Astrocyte (in vitro differentiated cells and primary cell): ENCODE results near the gene ANP32A. TPM values are rescaled to one million over a fixed set of nuclear protein-coding genes. Genes with fewer than 3 reads are reported as not detected.

Experiments
- DNase-seq: peaks from one replicate; pipeline ENCODE4 v3.0.0-alpha.2; 2010; ENCODE audit warnings: low read depth
- FAIRE-seq: peaks from 2 replicates; lab custom pipeline; 2011; peaks lifted over from hg19 to GRCh38; lab: Jason Lieb, UNC
- H2AFZ ChIP-seq: 2 replicates; pipeline ENCODE4 v1.6.0; 2012; ENCODE audit warnings: low read depth, low read length, inconsistent platforms
- H3K27ac ChIP-seq: 2 replicates; pipeline ENCODE4 v1.5.1; 2011; ENCODE audit warnings: low read depth, low read length, inconsistent platforms
- H3K27me3 ChIP-seq: 2 replicates; pipeline ENCODE4 v1.6.0; 2011; ENCODE audit warnings: low read length, inconsistent platforms; ENCODE audit not compliant: insufficient read depth
- H3K36me3 ChIP-seq: 2 replicates; pipeline ENCODE4 v1.5.1; 2011; ENCODE audit warnings: low read length, inconsistent platforms; ENCODE audit not compliant: insufficient read depth
- H3K4me1 ChIP-seq: 2 replicates; pipeline ENCODE4 v1.5.1; 2011; ENCODE audit warnings: low read length, inconsistent platforms; ENCODE audit not compliant: insufficient read depth
- H3K4me2 ChIP-seq: 2 replicates; pipeline ENCODE4 v1.6.0; 2012; ENCODE audit warnings: low read length, inconsistent platforms
- H3K4me3 ChIP-seq: 2 replicates; pipeline ENCODE4 v1.5.1; 2011; ENCODE audit warnings: low read depth, mild to moderate bottlenecking, low read length, inconsistent platforms; ENCODE audit not compliant: insufficient read depth
- H3K79me2 ChIP-seq: 2 replicates; pipeline ENCODE4 v1.6.0; 2012; ENCODE audit warnings: mild to moderate bottlenecking, low read length, inconsistent platforms; ENCODE audit not compliant: insufficient read depth
- H3K9ac ChIP-seq: 2 replicates; pipeline ENCODE4 v1.6.0; 2012; ENCODE audit warnings: mild to moderate bottlenecking, low read length, inconsistent platforms
- H3K9me3 ChIP-seq: 2 replicates; pipeline ENCODE4 v1.5.1; 2012; ENCODE audit warnings: low read depth, mild to moderate bottlenecking, low read length, inconsistent platforms; ENCODE audit not compliant: insufficient read depth
- H4K20me1 ChIP-seq: 2 replicates; pipeline ENCODE4 v1.6.0; 2012; ENCODE audit warnings: low read length, inconsistent platforms; ENCODE audit not compliant: insufficient read depth
- H3K27ac Mint-ChIP-seq: one replicate; pipeline ENCODE4 v1.8.0; 2021; ENCODE audit warnings: mild to moderate bottlenecking, mixed read lengths; ENCODE audit not compliant: unreplicated experiment
- H3K27me3 Mint-ChIP-seq: one replicate; pipeline ENCODE4 v1.8.0; 2021; ENCODE audit warnings: low read depth, mixed read lengths; ENCODE audit not compliant: unreplicated experiment
- H3K36me3 Mint-ChIP-seq: one replicate; pipeline ENCODE4 v1.8.0; 2021; ENCODE audit warnings: low read depth, mixed read lengths; ENCODE audit not compliant: unreplicated experiment
- H3K4me1 Mint-ChIP-seq: one replicate; pipeline ENCODE4 v1.8.0; 2021; ENCODE audit warnings: low read depth, mixed read lengths; ENCODE audit not compliant: unreplicated experiment
- H3K4me3 Mint-ChIP-seq: one replicate; pipeline ENCODE4 v1.8.0; 2021; ENCODE audit warnings: mild to moderate bottlenecking, moderate library complexity, mixed read lengths; ENCODE audit not compliant: unreplicated experiment
- H3K9me3 Mint-ChIP-seq: one replicate; pipeline ENCODE4 v1.8.0; 2021; ENCODE audit warnings: mild to moderate bottlenecking, mixed read lengths; ENCODE audit not compliant: unreplicated experiment
- EZH2 ChIP-seq: IDR thresholded peaks from 2 replicates; pipeline ENCODE4 v1.6.1; 2012; ENCODE audit warnings: mild to moderate bottlenecking, low read length, inconsistent platforms; ENCODE audit not compliant: insufficient read depth
- total RNA-seq: library from RNA; stranded (reverse); gene quantifications from 2 replicates; pipeline ENCODE4 v1.2.1, GENCODE V29; 2021
- TF ChIP-seq, protein P1 (sequence below): IDR thresholded peaks from 2 replicates; pipeline ENCODE4 v1.5.1; 2011; ENCODE audit warnings: low read depth, mild to moderate bottlenecking, inconsistent platforms, low read length, moderate library complexity; ENCODE audit not compliant: insufficient read depth

ANP32A gene
- total RNA-seq, 1 donor from 2014 or later, result 138 TPM

DNA sequence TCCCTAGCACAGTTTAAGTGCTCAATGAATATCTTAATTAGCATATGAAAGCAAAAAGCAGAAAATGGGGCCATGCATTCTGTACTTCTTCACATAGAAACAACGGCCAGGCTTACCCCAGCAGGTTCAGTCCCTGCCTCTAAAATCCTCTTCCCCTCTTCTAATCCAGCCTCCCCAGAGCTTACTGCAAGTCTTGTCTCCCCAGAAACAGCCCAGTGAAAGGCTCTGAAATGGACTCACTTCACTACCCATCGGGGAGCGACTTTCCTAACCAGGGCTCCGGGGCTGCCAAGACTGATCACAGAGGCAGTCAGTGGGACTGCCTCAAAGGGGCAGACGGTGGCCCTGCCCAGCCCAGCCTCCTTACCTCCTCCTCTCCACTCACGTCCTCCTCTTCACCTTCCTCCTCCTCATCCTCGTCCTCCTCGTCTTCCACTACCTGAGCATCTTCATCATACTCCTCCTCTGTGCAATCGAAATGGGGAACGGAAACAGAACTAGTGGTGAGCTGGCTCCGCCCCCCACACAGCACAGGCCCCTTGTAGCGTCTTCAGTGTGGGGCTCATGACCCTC, 38.0 kb downstream of the ANP32A start:
- Histone ChIP-seq H3K27me3 (no peaks in the 10 kb centered on the region), H3K79me2 (peaks cover 12% of the 10 kb centered on the region), H3K36me3 (peaks cover 41% of the 10 kb centered on the region), H4K20me1 (peaks cover 62% of the 10 kb centered on the region), H3K9ac (no peak overlapping the region), H3K4me2 (no peak overlapping the region), H3K4me1 (no peaks in the 10 kb centered on the region), H3K4me3 (no peak overlapping the region), H3K27ac (no peak overlapping the region), H2AFZ (no peak overlapping the region), H3K9me3 (no peaks in the 10 kb centered on the region)
- Mint-ChIP-seq H3K27ac (no peak overlapping the region), H3K36me3 (peaks cover 33% of the 10 kb centered on the region), H3K4me3 (no peak overlapping the region), H3K27me3 (no peaks in the 10 kb centered on the region), H3K9me3 (no peaks in the 10 kb centered on the region), H3K4me1 (peaks cover 4% of the 10 kb centered on the region)
- no peak for FAIRE-seq
- DNase-seq, result no peak
- TF ChIP-seq, protein P1, sequence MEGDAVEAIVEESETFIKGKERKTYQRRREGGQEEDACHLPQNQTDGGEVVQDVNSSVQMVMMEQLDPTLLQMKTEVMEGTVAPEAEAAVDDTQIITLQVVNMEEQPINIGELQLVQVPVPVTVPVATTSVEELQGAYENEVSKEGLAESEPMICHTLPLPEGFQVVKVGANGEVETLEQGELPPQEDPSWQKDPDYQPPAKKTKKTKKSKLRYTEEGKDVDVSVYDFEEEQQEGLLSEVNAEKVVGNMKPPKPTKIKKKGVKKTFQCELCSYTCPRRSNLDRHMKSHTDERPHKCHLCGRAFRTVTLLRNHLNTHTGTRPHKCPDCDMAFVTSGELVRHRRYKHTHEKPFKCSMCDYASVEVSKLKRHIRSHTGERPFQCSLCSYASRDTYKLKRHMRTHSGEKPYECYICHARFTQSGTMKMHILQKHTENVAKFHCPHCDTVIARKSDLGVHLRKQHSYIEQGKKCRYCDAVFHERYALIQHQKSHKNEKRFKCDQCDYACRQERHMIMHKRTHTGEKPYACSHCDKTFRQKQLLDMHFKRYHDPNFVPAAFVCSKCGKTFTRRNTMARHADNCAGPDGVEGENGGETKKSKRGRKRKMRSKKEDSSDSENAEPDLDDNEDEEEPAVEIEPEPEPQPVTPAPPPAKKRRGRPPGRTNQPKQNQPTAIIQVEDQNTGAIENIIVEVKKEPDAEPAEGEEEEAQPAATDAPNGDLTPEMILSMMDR, result no peak
- no peak for TF ChIP-seq EZH2

DNA sequence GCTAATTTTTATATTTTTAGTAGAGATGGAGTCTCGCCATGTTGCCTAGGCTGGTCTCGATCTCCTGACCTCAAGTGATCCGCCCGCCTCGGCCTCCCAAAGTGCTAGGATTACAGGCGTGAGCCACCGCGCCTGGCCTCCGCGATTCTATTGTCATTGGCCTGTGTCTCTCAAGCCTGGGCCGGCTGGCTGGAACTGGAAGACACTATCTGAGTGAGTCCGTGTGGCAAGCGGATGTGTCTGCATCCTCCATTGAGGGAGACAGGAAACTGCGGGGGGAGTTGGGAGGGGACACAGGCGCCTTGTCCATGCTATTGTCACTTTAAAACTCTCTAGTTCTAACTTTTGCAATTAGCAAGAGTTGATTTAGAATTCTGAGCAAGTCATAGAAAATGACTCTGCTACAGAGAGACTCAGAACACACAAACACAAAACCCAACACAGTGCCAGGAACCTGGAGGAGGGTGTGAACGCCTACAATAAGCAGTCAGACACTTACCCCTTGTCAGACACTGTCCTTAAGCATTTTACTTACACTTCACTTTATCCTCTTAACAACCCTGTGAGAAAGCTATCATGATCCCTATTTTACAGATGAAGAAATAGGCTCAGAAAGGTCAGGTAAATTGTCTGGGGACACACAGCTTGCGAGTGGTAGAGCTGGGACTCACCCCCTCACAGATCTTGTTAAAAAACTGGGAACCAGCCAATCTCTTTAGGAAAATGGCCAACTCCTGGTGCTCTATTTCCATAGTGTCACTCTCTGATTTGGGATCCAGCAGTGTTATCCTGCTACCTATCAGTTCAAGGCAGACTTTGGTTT, 38.7 kb downstream of the ANP32A start:
- Histone ChIP-seq H3K4me3 (no peak overlapping the region), H3K4me1 (no peaks in the 10 kb centered on the region), H2AFZ (no peak overlapping the region), H3K36me3 (peaks cover 36% of the 10 kb centered on the region), H3K27me3 (no peaks in the 10 kb centered on the region), H3K9ac (no peak overlapping the region), H3K9me3 (no peaks in the 10 kb centered on the region), H3K27ac (no peak overlapping the region), H3K4me2 (no peak overlapping the region), H4K20me1 (peaks cover 56% of the 10 kb centered on the region), H3K79me2 (peaks cover 9% of the 10 kb centered on the region)
- H3K9me3 Mint-ChIP-seq, result no peaks in the 10 kb centered on the region
- H3K4me1 Mint-ChIP-seq, result peaks cover 4% of the 10 kb centered on the region
- FAIRE-seq (no peak), DNase-seq (no peak)
- no peak overlapping the region for H3K4me3 Mint-ChIP-seq
- H3K27me3 Mint-ChIP-seq, result no peaks in the 10 kb centered on the region
- H3K27ac Mint-ChIP-seq, result no peak overlapping the region
- TF ChIP-seq, protein P1, result no peak
- TF ChIP-seq EZH2, result no peak
- H3K36me3 Mint-ChIP-seq, result peaks cover 37% of the 10 kb centered on the region

DNA sequence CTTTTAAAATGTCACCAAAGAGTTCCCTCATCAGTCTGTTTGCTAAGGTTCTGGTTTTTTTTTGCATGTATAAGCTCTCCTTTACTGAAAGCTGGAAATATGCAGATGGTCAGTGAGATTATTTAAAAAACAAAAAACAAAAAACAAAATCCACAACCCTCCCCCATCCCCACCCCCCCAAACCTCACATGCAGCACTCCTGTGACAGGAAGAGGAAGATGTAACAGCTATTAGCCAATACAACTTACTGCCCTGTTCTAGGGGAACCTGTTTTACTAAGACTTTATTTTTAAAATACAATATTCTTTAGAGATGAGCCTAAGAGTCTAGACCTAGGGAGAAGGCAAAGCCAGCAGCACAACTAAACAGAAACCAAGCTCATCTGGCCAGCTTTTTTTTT, 39.5 kb downstream of the ANP32A start:
- H3K9me3 ChIP-seq, result no peaks in the 10 kb centered on the region
- no peak overlapping the region for H3K27ac ChIP-seq
- H4K20me1 ChIP-seq, result peaks cover 49% of the 10 kb centered on the region
- no peaks in the 10 kb centered on the region for H3K4me1 ChIP-seq
- H3K4me3 ChIP-seq, result no peak overlapping the region
- Mint-ChIP-seq H3K27me3 (no peaks in the 10 kb centered on the region), H3K27ac (no peak overlapping the region), H3K4me1 (no peaks in the 10 kb centered on the region), H3K9me3 (no peaks in the 10 kb centered on the region), H3K36me3 (peaks cover 35% of the 10 kb centered on the region), H3K4me3 (no peak overlapping the region)
- H3K36me3 ChIP-seq, result peaks cover 35% of the 10 kb centered on the region
- no peak for TF ChIP-seq EZH2
- TF ChIP-seq, protein P1, result no peak
- H3K79me2 ChIP-seq, result peaks cover 6% of the 10 kb centered on the region
- no peaks in the 10 kb centered on the region for H3K27me3 ChIP-seq
- DNase-seq (no peak), FAIRE-seq (no peak)
- no peak overlapping the region for H3K9ac ChIP-seq
- no peak overlapping the region for H2AFZ ChIP-seq
- no peak overlapping the region for H3K4me2 ChIP-seq
